Gastrocnemius medialis (tissue), 4 donors: Measurements from ENCODE around the gene UNC5B.

Experiments
- CTCF ChIP-seq, 5 experiments: fragments of 450-650 bp in 3 of 5; fragments of 200-600 bp in 2 of 5; sonication (generic) in 2 of 5; IDR thresholded peaks in 4 of 5; conservative IDR thresholded peaks in 1 of 5; 1 replicate in 4 of 5; 2 replicates in 1 of 5; pipeline ENCODE4 v1.5.1; 2016 to 2019; ENCODE audit warnings: antibody characterized with exemption in 5 of 5, mild to moderate bottlenecking in 3 of 5, moderate library complexity in 3 of 5
- POLR2A ChIP-seq, 2 donors: fragments of 450-650 bp; IDR thresholded peaks; one replicate each; pipeline ENCODE4 v1.6.1; 2017; ENCODE audit warnings: antibody characterized with exemption in 2 of 2, mild to moderate bottlenecking in 2 of 2, moderate library complexity in 2 of 2

GRCh38 chr10:71202314-71202713, 10.1 kb upstream of the UNC5B start:
- no peak for TF ChIP-seq POLR2A (IDR thresholded peaks at IDR 0.05)
- TF ChIP-seq CTCF (IDR thresholded peaks at IDR 0.05 in 4 of 5, conservative IDR thresholded peaks at IDR 0.05 in 1 of 5) = no peak
